GM23338 (cell line): ENCODE data around the gene TPD52L2. TPM values are rescaled to one million over a fixed set of nuclear protein-coding genes. Genes with fewer than 3 reads are reported as not detected.

Experiments used
- ATAC-seq: fragments of 200-7000 bp; cut with Tn5 transposase; 3 replicates; pipeline ENCODE4 v1.9.1; 2020
- DNase-seq: peaks from one replicate; pipeline ENCODE4 v3.0.0-alpha.2; 2015; ENCODE audit warnings: low spot score
- H2AFZ ChIP-seq: fragments of 200-600 bp; sonication (generic); 2 replicates; pipeline ENCODE4 v1.8.0; 2016; ENCODE audit warnings: antibody characterized with exemption, mild to moderate bottlenecking, moderate library complexity
- H3F3A ChIP-seq: fragments of 200-600 bp; sonication (generic); replicated peaks from 2 replicates; pipeline ENCODE4 v1.8.0; 2017; ENCODE audit warnings: antibody characterized with exemption, mixed run types, low read depth
- H3K27ac ChIP-seq: fragments of 200-600 bp; sonication (generic); 2 replicates; pipeline ENCODE4 v1.6.1; 2016; ENCODE audit warnings: low read depth
- H3K27me3 ChIP-seq: fragments of 200-600 bp; sonication (generic); 2 replicates; pipeline ENCODE4 v1.8.0; 2016; ENCODE audit warnings: mild to moderate bottlenecking, mixed run types, moderate library complexity; ENCODE audit not compliant: insufficient read depth
- H3K36me3 ChIP-seq: fragments of 200-600 bp; sonication (generic); 2 replicates; pipeline ENCODE4 v1.8.0; 2016; ENCODE audit warnings: mild to moderate bottlenecking; ENCODE audit not compliant: insufficient read depth
- H3K4me1 ChIP-seq: fragments of 200-600 bp; sonication (generic); 2 replicates; pipeline ENCODE4 v1.8.0; 2016; ENCODE audit warnings: mild to moderate bottlenecking, moderate library complexity; ENCODE audit not compliant: insufficient read depth
- H3K4me2 ChIP-seq: fragments of 200-600 bp; sonication (generic); 2 replicates; pipeline ENCODE4 v1.7.1; 2017; ENCODE audit warnings: mixed run types
- H3K4me3 ChIP-seq: fragments of 200-600 bp; sonication (generic); 2 replicates; pipeline ENCODE4 v1.6.1; 2016; ENCODE audit warnings: mixed run types
- H3K79me2 ChIP-seq: fragments of 200-600 bp; sonication (generic); replicated peaks from 2 replicates; pipeline ENCODE4 v1.8.0; 2017; ENCODE audit warnings: mild to moderate bottlenecking; ENCODE audit not compliant: insufficient read depth
- H3K9me2 ChIP-seq: fragments of 200-600 bp; sonication (generic); 2 replicates; pipeline ENCODE4 v1.8.0; 2017; ENCODE audit not compliant: insufficient read depth
- H4K20me1 ChIP-seq: fragments of 200-600 bp; sonication (generic); replicated peaks from 2 replicates; pipeline ENCODE4 v1.8.0; 2017; ENCODE audit warnings: mild to moderate bottlenecking; ENCODE audit not compliant: insufficient read depth
- H3K27ac Mint-ChIP-seq: 2 replicates; pipeline ENCODE4 v1.8.0; 2020; ENCODE audit warnings: inconsistent platforms, mild to moderate bottlenecking, moderate library complexity, mixed read lengths
- H3K27me3 Mint-ChIP-seq: 3 replicates; pipeline ENCODE4 v1.8.0; 2022; ENCODE audit warnings: low read depth, mild to moderate bottlenecking, moderate library complexity, mixed read lengths, inconsistent platforms; ENCODE audit not compliant: insufficient read depth, poor library complexity
- H3K36me3 Mint-ChIP-seq: 3 replicates; pipeline ENCODE4 v1.8.0; 2021; ENCODE audit warnings: low read depth, mild to moderate bottlenecking, inconsistent platforms, moderate library complexity, mixed read lengths
- H3K4me1 Mint-ChIP-seq: 3 replicates; pipeline ENCODE4 v1.8.0; 2020; ENCODE audit warnings: mild to moderate bottlenecking, inconsistent platforms, mixed read lengths
- H3K4me3 Mint-ChIP-seq: 3 replicates; pipeline ENCODE4 v1.8.0; 2021; ENCODE audit warnings: moderate library complexity, mild to moderate bottlenecking, inconsistent platforms, mixed read lengths
- H3K9me3 Mint-ChIP-seq: 3 replicates; pipeline ENCODE4 v1.8.0; 2020; ENCODE audit warnings: moderate library complexity, mild to moderate bottlenecking, inconsistent platforms, mixed read lengths
- CREB1 ChIP-seq: fragments of 250-450 bp; sonication (Bioruptor Pico); IDR thresholded peaks from 2 replicates; pipeline ENCODE4 v1.5.0; 2020; ENCODE audit warnings: low read depth, mild to moderate bottlenecking, moderate library complexity
- EZH2 ChIP-seq: fragments of 200-600 bp; sonication (generic); IDR thresholded peaks from one replicate; pipeline ENCODE4 v1.8.0; 2017; ENCODE audit warnings: antibody characterized with exemption, mild to moderate bottlenecking, low read depth; ENCODE audit not compliant: unreplicated experiment
- EZH2phosphoT487 ChIP-seq: fragments of 200-600 bp; sonication (generic); IDR thresholded peaks from one replicate; pipeline ENCODE4 v1.8.1; 2018; ENCODE audit warnings: antibody characterized with exemption; ENCODE audit not compliant: unreplicated experiment
- JUNB ChIP-seq: IDR thresholded peaks from one replicate; pipeline ENCODE4 v1.6.1; 2016; ENCODE audit warnings: antibody characterized with exemption; ENCODE audit not compliant: unreplicated experiment
- NANOG ChIP-seq: IDR thresholded peaks from 2 replicates; pipeline ENCODE4 v1.6.1; 2016; ENCODE audit warnings: antibody characterized with exemption, borderline replicate concordance
- POLR2AphosphoS5 ChIP-seq: IDR thresholded peaks from 2 replicates; pipeline ENCODE4 v1.6.1; 2016; ENCODE audit warnings: antibody characterized with exemption, low read depth
- STAT1 ChIP-seq: IDR thresholded peaks from one replicate; pipeline ENCODE4 v1.6.1; 2016; ENCODE audit warnings: antibody characterized with exemption; ENCODE audit not compliant: unreplicated experiment
- ZNF114 ChIP-seq: fragments of 250-450 bp; sonication (Bioruptor Pico); IDR thresholded peaks from 2 replicates; pipeline ENCODE4 v1.5.0; 2020; ENCODE audit warnings: mild to moderate bottlenecking, moderate library complexity
- ZNF331 ChIP-seq: fragments of 250-450 bp; sonication (Bioruptor Pico); IDR thresholded peaks from 2 replicates; pipeline ENCODE4 v1.5.0; 2020; ENCODE audit warnings: low read depth, mild to moderate bottlenecking, moderate library complexity
- polyA plus RNA-seq: library from polyadenylated mRNA; unstranded; fragments of >200 nt; fragmentation: Nextera tagmentation; extraction: Ambion mirVana; gene quantifications from 2 replicates; pipeline ENCODE4 v1.2.1, GENCODE V29; 2016
- total RNA-seq: library from RNA; depleted of rRNA; stranded (reverse); fragments of >200 nt; shearing (Covaris generic); gene quantifications from 2 replicates; pipeline ENCODE4 v1.2.3, GENCODE V29; 2014
- TF ChIP-seq, protein P1 (sequence below): IDR thresholded peaks from 2 replicates; pipeline ENCODE4 v1.6.1; 2016; ENCODE audit warnings: antibody characterized with exemption
- TF ChIP-seq, protein P2 (sequence below), 2 experiments: fragments of 200-600 bp in 1 of 2; sonication (generic) in 1 of 2; conservative IDR thresholded peaks; 2 replicates each; pipeline versions ENCODE4 v1.5.1 to v1.6.1; 2016 to 2017; ENCODE audit warnings: antibody characterized with exemption in 2 of 2, low read depth in 2 of 2, mild to moderate bottlenecking in 2 of 2, moderate library complexity in 1 of 2
- TF ChIP-seq, protein P3 (sequence below): IDR thresholded peaks from one replicate; pipeline ENCODE4 v1.6.1; 2018; ENCODE audit warnings: antibody characterized with exemption; ENCODE audit not compliant: unreplicated experiment
- TF ChIP-seq, protein P4 (sequence below): fragments of 250-450 bp; sonication (Bioruptor Pico); IDR thresholded peaks from 2 replicates; pipeline ENCODE4 v1.5.0; 2020; ENCODE audit warnings: mild to moderate bottlenecking, moderate library complexity

Gene TPD52L2
- total and polyA plus RNA-seq, 2 experiments from 2014 or later = 40.2 to 103 TPM

DNA sequence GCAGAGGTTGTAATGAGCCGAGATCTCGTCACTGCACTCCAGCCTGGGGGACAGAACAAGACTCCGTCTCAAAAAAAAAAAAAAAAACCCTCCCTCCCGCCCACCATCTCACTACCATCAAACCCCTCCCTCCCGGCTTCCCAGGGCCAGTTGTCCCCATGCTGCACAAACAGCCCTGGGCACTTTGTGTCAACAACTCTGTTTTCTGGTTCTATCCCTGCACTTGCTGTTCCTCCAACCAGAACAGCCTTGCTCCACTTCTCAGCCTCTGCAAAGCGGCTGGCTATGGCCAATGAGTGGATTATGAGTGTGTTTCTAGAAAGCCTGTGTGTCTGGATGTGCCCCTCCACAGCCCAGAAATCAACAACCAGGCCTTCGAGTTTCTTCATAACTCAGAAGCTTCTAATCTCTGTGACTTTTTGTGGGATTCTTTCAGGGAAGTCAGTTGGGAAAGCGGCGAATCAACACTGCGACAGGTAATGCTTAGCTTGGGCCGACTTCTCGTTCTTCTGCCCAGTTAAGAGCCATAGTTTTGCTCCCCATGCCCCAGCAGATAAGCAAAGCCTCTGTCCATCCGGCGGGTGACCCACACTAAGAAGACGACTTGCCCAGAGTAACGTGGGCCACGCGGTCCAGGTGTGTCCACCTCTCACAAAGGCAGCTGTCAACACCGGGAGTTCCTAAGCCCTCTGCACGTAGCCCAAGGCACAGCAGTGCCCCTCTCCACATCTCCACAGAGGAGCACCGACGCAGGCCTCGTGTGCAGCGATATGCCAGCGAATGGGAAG, 39.5 kb upstream of the TPD52L2 start:
- Histone ChIP-seq H4K20me1 (peaks cover 47% of the 10 kb centered on the region), H2AFZ (no peak overlapping the region), H3K36me3 (no peaks in the 10 kb centered on the region), H3K27me3 (peaks cover 20% of the 10 kb centered on the region), H3K4me3 (no peak overlapping the region), H3F3A (peaks cover 33% of the 10 kb centered on the region), H3K9me2 (no peaks in the 10 kb centered on the region), H3K4me2 (no peak overlapping the region), H3K4me1 (peaks cover 11% of the 10 kb centered on the region), H3K27ac (0 out of 2 replicates have a peak overlapping the region, but pooled peaks have one; percentile 19), H3K79me2 (peaks cover 80% of the 10 kb centered on the region)
- H3K4me1 Mint-ChIP-seq = peaks cover 35% of the 10 kb centered on the region
- no peak overlapping the region; the same call in 2 of the 3 replicates for H3K4me3 Mint-ChIP-seq
- ATAC-seq = no peak
- no peak for TF ChIP-seq POLR2AphosphoS5
- TF ChIP-seq JUNB = no peak
- TF ChIP-seq ZNF331 (CRISPR knock-in tag) = no peak
- TF ChIP-seq, protein P1, sequence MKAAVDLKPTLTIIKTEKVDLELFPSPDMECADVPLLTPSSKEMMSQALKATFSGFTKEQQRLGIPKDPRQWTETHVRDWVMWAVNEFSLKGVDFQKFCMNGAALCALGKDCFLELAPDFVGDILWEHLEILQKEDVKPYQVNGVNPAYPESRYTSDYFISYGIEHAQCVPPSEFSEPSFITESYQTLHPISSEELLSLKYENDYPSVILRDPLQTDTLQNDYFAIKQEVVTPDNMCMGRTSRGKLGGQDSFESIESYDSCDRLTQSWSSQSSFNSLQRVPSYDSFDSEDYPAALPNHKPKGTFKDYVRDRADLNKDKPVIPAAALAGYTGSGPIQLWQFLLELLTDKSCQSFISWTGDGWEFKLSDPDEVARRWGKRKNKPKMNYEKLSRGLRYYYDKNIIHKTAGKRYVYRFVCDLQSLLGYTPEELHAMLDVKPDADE = no peak
- TF ChIP-seq, protein P2, sequence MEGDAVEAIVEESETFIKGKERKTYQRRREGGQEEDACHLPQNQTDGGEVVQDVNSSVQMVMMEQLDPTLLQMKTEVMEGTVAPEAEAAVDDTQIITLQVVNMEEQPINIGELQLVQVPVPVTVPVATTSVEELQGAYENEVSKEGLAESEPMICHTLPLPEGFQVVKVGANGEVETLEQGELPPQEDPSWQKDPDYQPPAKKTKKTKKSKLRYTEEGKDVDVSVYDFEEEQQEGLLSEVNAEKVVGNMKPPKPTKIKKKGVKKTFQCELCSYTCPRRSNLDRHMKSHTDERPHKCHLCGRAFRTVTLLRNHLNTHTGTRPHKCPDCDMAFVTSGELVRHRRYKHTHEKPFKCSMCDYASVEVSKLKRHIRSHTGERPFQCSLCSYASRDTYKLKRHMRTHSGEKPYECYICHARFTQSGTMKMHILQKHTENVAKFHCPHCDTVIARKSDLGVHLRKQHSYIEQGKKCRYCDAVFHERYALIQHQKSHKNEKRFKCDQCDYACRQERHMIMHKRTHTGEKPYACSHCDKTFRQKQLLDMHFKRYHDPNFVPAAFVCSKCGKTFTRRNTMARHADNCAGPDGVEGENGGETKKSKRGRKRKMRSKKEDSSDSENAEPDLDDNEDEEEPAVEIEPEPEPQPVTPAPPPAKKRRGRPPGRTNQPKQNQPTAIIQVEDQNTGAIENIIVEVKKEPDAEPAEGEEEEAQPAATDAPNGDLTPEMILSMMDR (conservative IDR thresholded peaks at IDR 0.05; ENCODE audit: low read depth in 2 of 2) = no peak
- no peak for TF ChIP-seq NANOG
- TF ChIP-seq, protein P3, sequence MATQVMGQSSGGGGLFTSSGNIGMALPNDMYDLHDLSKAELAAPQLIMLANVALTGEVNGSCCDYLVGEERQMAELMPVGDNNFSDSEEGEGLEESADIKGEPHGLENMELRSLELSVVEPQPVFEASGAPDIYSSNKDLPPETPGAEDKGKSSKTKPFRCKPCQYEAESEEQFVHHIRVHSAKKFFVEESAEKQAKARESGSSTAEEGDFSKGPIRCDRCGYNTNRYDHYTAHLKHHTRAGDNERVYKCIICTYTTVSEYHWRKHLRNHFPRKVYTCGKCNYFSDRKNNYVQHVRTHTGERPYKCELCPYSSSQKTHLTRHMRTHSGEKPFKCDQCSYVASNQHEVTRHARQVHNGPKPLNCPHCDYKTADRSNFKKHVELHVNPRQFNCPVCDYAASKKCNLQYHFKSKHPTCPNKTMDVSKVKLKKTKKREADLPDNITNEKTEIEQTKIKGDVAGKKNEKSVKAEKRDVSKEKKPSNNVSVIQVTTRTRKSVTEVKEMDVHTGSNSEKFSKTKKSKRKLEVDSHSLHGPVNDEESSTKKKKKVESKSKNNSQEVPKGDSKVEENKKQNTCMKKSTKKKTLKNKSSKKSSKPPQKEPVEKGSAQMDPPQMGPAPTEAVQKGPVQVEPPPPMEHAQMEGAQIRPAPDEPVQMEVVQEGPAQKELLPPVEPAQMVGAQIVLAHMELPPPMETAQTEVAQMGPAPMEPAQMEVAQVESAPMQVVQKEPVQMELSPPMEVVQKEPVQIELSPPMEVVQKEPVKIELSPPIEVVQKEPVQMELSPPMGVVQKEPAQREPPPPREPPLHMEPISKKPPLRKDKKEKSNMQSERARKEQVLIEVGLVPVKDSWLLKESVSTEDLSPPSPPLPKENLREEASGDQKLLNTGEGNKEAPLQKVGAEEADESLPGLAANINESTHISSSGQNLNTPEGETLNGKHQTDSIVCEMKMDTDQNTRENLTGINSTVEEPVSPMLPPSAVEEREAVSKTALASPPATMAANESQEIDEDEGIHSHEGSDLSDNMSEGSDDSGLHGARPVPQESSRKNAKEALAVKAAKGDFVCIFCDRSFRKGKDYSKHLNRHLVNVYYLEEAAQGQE = no peak
- TF ChIP-seq, protein P4, sequence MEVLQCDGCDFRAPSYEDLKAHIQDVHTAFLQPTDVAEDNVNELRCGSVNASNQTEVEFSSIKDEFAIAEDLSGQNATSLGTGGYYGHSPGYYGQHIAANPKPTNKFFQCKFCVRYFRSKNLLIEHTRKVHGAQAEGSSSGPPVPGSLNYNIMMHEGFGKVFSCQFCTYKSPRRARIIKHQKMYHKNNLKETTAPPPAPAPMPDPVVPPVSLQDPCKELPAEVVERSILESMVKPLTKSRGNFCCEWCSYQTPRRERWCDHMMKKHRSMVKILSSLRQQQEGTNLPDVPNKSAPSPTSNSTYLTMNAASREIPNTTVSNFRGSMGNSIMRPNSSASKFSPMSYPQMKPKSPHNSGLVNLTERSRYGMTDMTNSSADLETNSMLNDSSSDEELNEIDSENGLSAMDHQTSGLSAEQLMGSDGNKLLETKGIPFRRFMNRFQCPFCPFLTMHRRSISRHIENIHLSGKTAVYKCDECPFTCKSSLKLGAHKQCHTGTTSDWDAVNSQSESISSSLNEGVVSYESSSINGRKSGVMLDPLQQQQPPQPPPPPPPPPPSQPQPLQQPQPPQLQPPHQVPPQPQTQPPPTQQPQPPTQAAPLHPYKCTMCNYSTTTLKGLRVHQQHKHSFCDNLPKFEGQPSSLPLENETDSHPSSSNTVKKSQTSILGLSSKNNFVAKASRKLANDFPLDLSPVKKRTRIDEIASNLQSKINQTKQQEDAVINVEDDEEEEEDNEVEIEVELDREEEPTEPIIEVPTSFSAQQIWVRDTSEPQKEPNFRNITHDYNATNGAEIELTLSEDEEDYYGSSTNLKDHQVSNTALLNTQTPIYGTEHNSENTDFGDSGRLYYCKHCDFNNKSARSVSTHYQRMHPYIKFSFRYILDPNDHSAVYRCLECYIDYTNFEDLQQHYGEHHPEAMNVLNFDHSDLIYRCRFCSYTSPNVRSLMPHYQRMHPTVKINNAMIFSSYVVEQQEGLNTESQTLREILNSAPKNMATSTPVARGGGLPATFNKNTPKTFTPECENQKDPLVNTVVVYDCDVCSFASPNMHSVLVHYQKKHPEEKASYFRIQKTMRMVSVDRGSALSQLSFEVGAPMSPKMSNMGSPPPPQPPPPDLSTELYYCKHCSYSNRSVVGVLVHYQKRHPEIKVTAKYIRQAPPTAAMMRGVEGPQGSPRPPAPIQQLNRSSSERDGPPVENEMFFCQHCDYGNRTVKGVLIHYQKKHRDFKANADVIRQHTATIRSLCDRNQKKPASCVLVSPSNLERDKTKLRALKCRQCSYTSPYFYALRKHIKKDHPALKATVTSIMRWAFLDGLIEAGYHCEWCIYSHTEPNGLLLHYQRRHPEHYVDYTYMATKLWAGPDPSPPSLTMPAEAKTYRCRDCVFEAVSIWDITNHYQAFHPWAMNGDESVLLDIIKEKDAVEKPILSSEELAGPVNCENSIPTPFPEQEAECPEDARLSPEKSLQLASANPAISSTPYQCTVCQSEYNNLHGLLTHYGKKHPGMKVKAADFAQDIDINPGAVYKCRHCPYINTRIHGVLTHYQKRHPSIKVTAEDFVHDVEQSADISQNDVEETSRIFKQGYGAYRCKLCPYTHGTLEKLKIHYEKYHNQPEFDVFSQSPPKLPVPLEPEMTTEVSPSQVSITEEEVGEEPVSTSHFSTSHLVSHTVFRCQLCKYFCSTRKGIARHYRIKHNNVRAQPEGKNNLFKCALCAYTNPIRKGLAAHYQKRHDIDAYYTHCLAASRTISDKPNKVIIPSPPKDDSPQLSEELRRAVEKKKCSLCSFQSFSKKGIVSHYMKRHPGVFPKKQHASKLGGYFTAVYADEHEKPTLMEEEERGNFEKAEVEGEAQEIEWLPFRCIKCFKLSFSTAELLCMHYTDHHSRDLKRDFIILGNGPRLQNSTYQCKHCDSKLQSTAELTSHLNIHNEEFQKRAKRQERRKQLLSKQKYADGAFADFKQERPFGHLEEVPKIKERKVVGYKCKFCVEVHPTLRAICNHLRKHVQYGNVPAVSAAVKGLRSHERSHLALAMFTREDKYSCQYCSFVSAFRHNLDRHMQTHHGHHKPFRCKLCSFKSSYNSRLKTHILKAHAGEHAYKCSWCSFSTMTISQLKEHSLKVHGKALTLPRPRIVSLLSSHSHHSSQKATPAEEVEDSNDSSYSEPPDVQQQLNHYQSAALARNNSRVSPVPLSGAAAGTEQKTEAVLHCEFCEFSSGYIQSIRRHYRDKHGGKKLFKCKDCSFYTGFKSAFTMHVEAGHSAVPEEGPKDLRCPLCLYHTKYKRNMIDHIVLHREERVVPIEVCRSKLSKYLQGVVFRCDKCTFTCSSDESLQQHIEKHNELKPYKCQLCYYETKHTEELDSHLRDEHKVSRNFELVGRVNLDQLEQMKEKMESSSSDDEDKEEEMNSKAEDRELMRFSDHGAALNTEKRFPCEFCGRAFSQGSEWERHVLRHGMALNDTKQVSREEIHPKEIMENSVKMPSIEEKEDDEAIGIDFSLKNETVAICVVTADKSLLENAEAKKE = no peak
- no peak for TF ChIP-seq EZH2
- no peak for TF ChIP-seq CREB1 (CRISPR knock-in tag)
- no peak for TF ChIP-seq STAT1
- TF ChIP-seq EZH2phosphoT487 = no peak
- no peak for TF ChIP-seq ZNF114 (CRISPR knock-in tag)
- DNase-seq = no peak
- H3K9me3 Mint-ChIP-seq = no peaks in the 10 kb centered on the region
- H3K27me3 Mint-ChIP-seq = peaks cover 28% of the 10 kb centered on the region
- no peaks in the 10 kb centered on the region; the same call in 1 of the 3 replicates for H3K36me3 Mint-ChIP-seq
- no peak overlapping the region for H3K27ac Mint-ChIP-seq
